PC-3 (cell line): Measurements from ENCODE around the gene PRPF4.

Experiments used
- CTCF ChIP-seq: fragments of 300-600 bp; sonication (generic); conservative IDR thresholded peaks from 2 replicates; pipeline ENCODE4 v1.5.1; 2017; ENCODE audit warnings: antibody characterized with exemption, low read depth, mild to moderate bottlenecking, low read length
- EZH2 ChIP-seq: fragments of 300-600 bp; sonication (generic); IDR thresholded peaks from one replicate; pipeline ENCODE4 v1.6.1; 2017; ENCODE audit warnings: antibody characterized with exemption, mild to moderate bottlenecking, low read length; ENCODE audit not compliant: unreplicated experiment
- EZH2phosphoT487 ChIP-seq: fragments of 300-600 bp; sonication (generic); IDR thresholded peaks from 2 replicates; pipeline ENCODE4 v1.6.1; 2018; ENCODE audit warnings: mild to moderate bottlenecking, antibody characterized with exemption, low read length, borderline replicate concordance

- TF ChIP-seq CTCF (no peak), EZH2 (no peak), EZH2phosphoT487 (no peak)
Observed at GRCh38 chr9:113298924-113299770, 23.7 kb downstream of the PRPF4 start.
